GM23248 (cell line): ENCODE measurements around the gene TLK2. TPM values are rescaled to one million over a fixed set of nuclear protein-coding genes. Genes with fewer than 3 reads are reported as not detected.

ENCODE experiments used
- DNase-seq: peaks from one replicate; pipeline ENCODE4 v3.0.0-alpha.2; 2015
- H2AFZ ChIP-seq: fragments of 200-600 bp; sonication (generic); 2 replicates; pipeline ENCODE4 v1.6.1; 2016; ENCODE audit warnings: antibody characterized with exemption
- H3F3A ChIP-seq: fragments of 200-600 bp; sonication (generic); 2 replicates; pipeline ENCODE4 v1.6.1; 2016; ENCODE audit warnings: mild to moderate bottlenecking, antibody characterized with exemption, mixed run types; ENCODE audit not compliant: insufficient read depth
- H3K27ac ChIP-seq: fragments of 200-600 bp; sonication (generic); 2 replicates; pipeline ENCODE4 v1.5.1; 2016; ENCODE audit warnings: mild to moderate bottlenecking
- H3K27me3 ChIP-seq: fragments of 200-600 bp; sonication (generic); replicated peaks from 2 replicates; pipeline ENCODE4 v1.6.1; 2016; ENCODE audit warnings: mild to moderate bottlenecking; ENCODE audit not compliant: insufficient read depth
- H3K36me3 ChIP-seq: fragments of 200-600 bp; sonication (generic); 2 replicates; pipeline ENCODE4 v1.6.1; 2016; ENCODE audit warnings: low read depth, mild to moderate bottlenecking
- H3K4me1 ChIP-seq: fragments of 200-600 bp; sonication (generic); 2 replicates; pipeline ENCODE4 v1.6.1; 2016; ENCODE audit warnings: mild to moderate bottlenecking; ENCODE audit not compliant: insufficient read depth
- H3K4me2 ChIP-seq: fragments of 200-600 bp; sonication (generic); one replicate; pipeline ENCODE4 v1.6.1; 2016; ENCODE audit warnings: mild to moderate bottlenecking; ENCODE audit not compliant: unreplicated experiment
- H3K4me3 ChIP-seq: fragments of 200-600 bp; sonication (generic); 2 replicates; pipeline ENCODE4 v1.5.1; 2016; ENCODE audit warnings: mild to moderate bottlenecking
- H3K79me2 ChIP-seq: fragments of 200-600 bp; sonication (generic); 2 replicates; pipeline ENCODE4 v1.6.1; 2016; ENCODE audit warnings: mild to moderate bottlenecking; ENCODE audit not compliant: insufficient read depth
- H3K9ac ChIP-seq: fragments of 200-600 bp; sonication (generic); 2 replicates; pipeline ENCODE4 v1.6.1; 2016; ENCODE audit warnings: mild to moderate bottlenecking
- H3K9me2 ChIP-seq: fragments of 200-600 bp; sonication (generic); 2 replicates; pipeline ENCODE4 v1.6.1; 2016; ENCODE audit warnings: mixed run types, mild to moderate bottlenecking, moderate library complexity; ENCODE audit not compliant: insufficient read depth
- H3K9me3 ChIP-seq: fragments of 200-600 bp; sonication (generic); one replicate; pipeline ENCODE4 v1.6.1; 2017; ENCODE audit warnings: low read depth
- H4K20me1 ChIP-seq: fragments of 200-600 bp; sonication (generic); 2 replicates; pipeline ENCODE4 v1.6.0; 2016; ENCODE audit not compliant: insufficient read depth
- EZH2 ChIP-seq: fragments of 200-600 bp; sonication (generic); IDR thresholded peaks from 2 replicates; pipeline ENCODE4 v1.6.1; 2018; ENCODE audit warnings: antibody characterized with exemption, mild to moderate bottlenecking; ENCODE audit not compliant: insufficient read depth, poor library complexity, severe bottlenecking
- EZH2phosphoT487 ChIP-seq: fragments of 200-600 bp; sonication (generic); IDR thresholded peaks from 2 replicates; pipeline ENCODE4 v1.6.1; 2018; ENCODE audit warnings: antibody characterized with exemption, moderate library complexity, mild to moderate bottlenecking, low read depth; ENCODE audit not compliant: insufficient read depth
- WGBS, 2 experiments: methylation state at CpG; one replicate each; pipeline ENCODE4 v1.1.6; 2015 to 2017; ENCODE audit warnings: low lambda C conversion rate in 2 of 2, low coverage in 1 of 2; ENCODE audit errors: missing lambda C conversion rate in 2 of 2; 5-methylcytosine and 5-hydroxymethylcytosine counted together
- in situ Hi-C: fragments of 300-500 bp; cut with MboI; formaldehyde crosslinking; loops from 2 replicates; pipeline ENCODE4 v1.15.0; 2020
- polyA plus RNA-seq: library from polyadenylated mRNA; unstranded; fragments of >200 nt; fragmentation: Nextera tagmentation; extraction: Ambion mirVana; gene quantifications from 2 replicates; pipeline ENCODE4 v1.2.1, GENCODE V29; 2016
- total RNA-seq: library from RNA; depleted of rRNA; stranded (reverse); fragments of >200 nt; shearing (Covaris generic); gene quantifications from 2 replicates; pipeline ENCODE4 v1.2.3, GENCODE V29; 2014

The TLK2 gene
- total and polyA plus RNA-seq, 2 experiments from 2014 or later = 12.6 to 37.9 TPM

DNA sequence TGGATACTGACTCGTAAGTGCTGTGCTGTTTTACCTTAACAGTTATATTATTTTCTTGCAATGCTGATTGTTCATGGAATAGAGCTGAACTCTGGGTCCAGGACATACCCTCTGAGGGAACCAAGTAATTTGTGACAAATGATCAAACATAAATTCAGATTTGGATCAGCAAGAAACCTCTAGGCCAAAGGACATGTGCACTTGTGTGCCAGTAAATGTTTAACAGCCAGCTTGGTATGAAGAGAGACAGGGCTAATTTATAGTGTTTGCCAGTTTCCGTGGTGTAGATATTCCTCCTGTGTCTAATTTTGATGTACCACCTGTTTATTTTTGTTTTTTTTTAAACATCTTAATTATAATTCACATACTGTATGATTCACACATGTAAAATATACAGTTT is 118.0 kb downstream of the TLK2 start:
- in situ Hi-C loops = no loop called here
- 95 to 97% methylated on average over 2 of the region's 2 CpGs for WGBS, 2 experiments
- H3F3A ChIP-seq = peaks cover 16% of the 10 kb centered on the region

DNA sequence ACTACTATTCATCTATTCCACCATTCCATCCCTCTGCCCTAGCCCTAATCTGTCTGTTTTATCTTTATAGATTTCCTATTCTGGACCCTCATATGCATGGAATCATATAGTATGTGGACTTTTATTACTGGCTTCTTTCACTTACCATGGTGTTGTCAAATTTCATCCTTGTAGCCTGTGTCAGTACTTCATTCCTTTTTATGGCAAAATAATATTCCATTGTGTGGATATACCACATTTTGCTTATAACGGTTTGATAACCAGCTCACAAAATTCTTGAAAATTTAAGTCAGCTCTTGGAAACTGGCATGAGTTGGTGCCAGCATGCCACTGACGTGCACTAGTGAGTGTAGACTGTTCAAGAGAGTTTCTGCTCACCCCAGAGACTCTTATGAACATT is 118.5 kb downstream of the TLK2 start:
- Histone ChIP-seq H3K4me2 (no peak overlapping the region), H3K9ac (no peak overlapping the region), H3K4me1 (peaks cover 11% of the 10 kb centered on the region; the same call in 1 of the 2 replicates), H3K27ac (no peak overlapping the region), H4K20me1 (no peaks in the 10 kb centered on the region), H3F3A (peaks cover 21% of the 10 kb centered on the region), H3K27me3 (no peaks in the 10 kb centered on the region), H3K9me3 (no peaks in the 10 kb centered on the region), H3K36me3 (peaks cover 46% of the 10 kb centered on the region), H3K9me2 (no peaks in the 10 kb centered on the region), H3K4me3 (no peak overlapping the region), H3K79me2 (peaks cover 63% of the 10 kb centered on the region), H2AFZ (no peak overlapping the region)
- no peak for TF ChIP-seq EZH2
- no peak for TF ChIP-seq EZH2phosphoT487
- WGBS, 2 experiments = 63 to 64% methylated on average over 2 of the region's 2 CpGs
- in situ Hi-C loops = no loop called here
- no peak for DNase-seq

More for the DNA sequence above, 118.0 kb downstream of the TLK2 start:
- no peak overlapping the region for H3K27ac ChIP-seq
- DNase-seq = no peak
- peaks cover 63% of the 10 kb centered on the region for H3K79me2 ChIP-seq
- no peak overlapping the region for H3K4me2 ChIP-seq
- H3K4me1 ChIP-seq = peaks cover 11% of the 10 kb centered on the region; the same call in 1 of the 2 replicates
- H3K36me3 ChIP-seq = peaks cover 43% of the 10 kb centered on the region
- H3K9me2 ChIP-seq = no peaks in the 10 kb centered on the region
- H3K27me3 ChIP-seq = no peaks in the 10 kb centered on the region
- TF ChIP-seq EZH2phosphoT487 (no peak), EZH2 (no peak)
- no peak overlapping the region for H3K4me3 ChIP-seq
- H3K9me3 ChIP-seq = no peaks in the 10 kb centered on the region
- H3K9ac ChIP-seq = no peak overlapping the region
- no peak overlapping the region for H2AFZ ChIP-seq
- no peaks in the 10 kb centered on the region for H4K20me1 ChIP-seq

DNA sequence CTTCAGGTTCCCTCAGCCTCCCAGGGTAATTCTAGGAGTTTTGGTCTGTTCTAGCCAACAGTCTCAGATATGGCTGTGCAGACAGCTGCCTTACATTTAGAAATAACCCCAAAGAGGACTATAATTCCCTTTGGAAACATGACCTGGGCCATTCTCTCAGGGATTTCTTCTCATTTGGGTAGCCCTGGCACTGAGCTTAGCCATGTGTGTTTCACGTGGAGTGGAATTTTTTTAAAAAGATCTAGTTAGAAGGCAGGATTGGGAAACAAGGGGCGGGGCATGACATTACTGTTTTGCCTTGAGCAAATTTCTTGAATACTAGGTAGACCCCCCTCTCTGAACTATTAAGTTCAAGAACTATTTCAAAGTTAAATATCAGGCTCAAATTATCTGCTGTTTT is 119.3 kb downstream of the TLK2 start:
- Histone ChIP-seq H3K4me1 (peaks cover 11% of the 10 kb centered on the region; the same call in 1 of the 2 replicates), H3K9me2 (no peaks in the 10 kb centered on the region), H3K9me3 (no peaks in the 10 kb centered on the region), H3K9ac (no peak overlapping the region), H3K27me3 (no peaks in the 10 kb centered on the region), H3K36me3 (peaks cover 47% of the 10 kb centered on the region), H3K27ac (peak overlapping the region; percentile 22; the same call in 1 of the 2 replicates), H3K4me2 (no peak overlapping the region), H4K20me1 (no peaks in the 10 kb centered on the region), H2AFZ (no peak overlapping the region), H3K79me2 (peaks cover 64% of the 10 kb centered on the region), H3F3A (peaks cover 22% of the 10 kb centered on the region), H3K4me3 (no peak overlapping the region)
- in situ Hi-C loops = no loop called here
- WGBS, 2 experiments = 53 to 54% methylated on average over 2 of the region's 2 CpGs
- peak; percentile 82 for DNase-seq
- TF ChIP-seq EZH2phosphoT487 (no peak), EZH2 (no peak)

DNA sequence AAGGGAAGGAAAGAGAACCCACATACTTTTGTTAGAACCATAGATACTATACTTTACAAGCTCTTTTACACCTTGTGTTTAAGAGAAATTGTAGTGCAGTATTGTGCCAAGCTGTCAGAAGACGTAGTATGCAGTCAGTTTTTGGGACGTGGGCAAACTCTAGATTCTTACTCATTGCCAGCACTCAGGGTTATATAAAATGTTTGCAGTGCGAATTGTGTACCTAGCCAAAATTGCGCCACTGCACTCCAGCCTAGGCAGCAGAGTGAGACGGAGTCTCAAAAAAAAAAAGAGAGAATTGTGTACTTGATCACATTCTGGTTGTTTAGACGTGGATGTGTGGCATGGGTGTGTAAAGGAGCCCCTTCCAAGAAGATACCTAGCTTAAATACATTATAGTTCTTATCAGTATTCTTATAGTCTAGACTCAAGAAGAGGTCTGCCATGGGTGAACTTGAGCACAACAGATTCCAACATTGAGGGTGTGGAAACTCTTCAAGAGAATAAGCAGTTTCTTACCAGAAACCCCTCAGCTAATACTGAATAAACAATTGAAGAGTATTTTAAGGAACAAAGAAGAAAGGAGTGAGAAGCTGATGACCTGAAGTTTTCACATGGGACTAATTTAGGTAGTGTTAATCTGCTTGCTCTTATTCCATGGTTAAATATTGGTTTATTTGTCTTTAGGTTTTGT is 121.5 kb downstream of the TLK2 start:
- Histone ChIP-seq H3K79me2 (peaks cover 61% of the 10 kb centered on the region), H3K9ac (no peak overlapping the region), H4K20me1 (no peaks in the 10 kb centered on the region), H3K9me3 (no peaks in the 10 kb centered on the region), H3K4me2 (no peak overlapping the region), H3K27me3 (no peaks in the 10 kb centered on the region), H3K9me2 (no peaks in the 10 kb centered on the region), H3F3A (peaks cover 22% of the 10 kb centered on the region), H3K4me3 (no peak overlapping the region), H3K4me1 (peaks cover 11% of the 10 kb centered on the region; the same call in 1 of the 2 replicates), H2AFZ (no peak overlapping the region), H3K36me3 (peaks cover 47% of the 10 kb centered on the region), H3K27ac (no peak overlapping the region)
- in situ Hi-C loops = no loop called here
- WGBS, 2 experiments = 91 to 93% methylated on average over 6 of the region's 6 CpGs
- TF ChIP-seq EZH2 (no peak), EZH2phosphoT487 (no peak)
- no peak for DNase-seq
